ENCODE results near the gene ANKRD44. TPM values are rescaled to one million over a fixed set of nuclear protein-coding genes. Genes with fewer than 3 reads are reported as not detected.

ANKRD44 gene
- total RNA-seq, 1 donor from 2014 or later: 4.0 TPM

GRCh38 chr2:197234671-197235191, 75.8 kb downstream of the ANKRD44 start:
- no peak for TF ChIP-seq CTCF (IDR thresholded peaks at IDR 0.05; ENCODE audit: unreplicated experiment)
- Mint-ChIP-seq H3K27me3 (no peaks in the 10 kb centered on the region), H3K4me3 (ENCODE audit: low read depth) (no peak overlapping the region), H3K36me3 (ENCODE audit: insufficient read depth) (no peaks in the 10 kb centered on the region), H3K4me1 (ENCODE audit: low read depth) (no peaks in the 10 kb centered on the region), H3K27ac (no peak overlapping the region), H3K9me3 (ENCODE audit: low read depth) (no peaks in the 10 kb centered on the region)
- no peak for DNase-seq (ENCODE audit: low spot score, unreplicated experiment)

- TF ChIP-seq CTCF (IDR thresholded peaks at IDR 0.05; ENCODE audit: unreplicated experiment): no peak
- Mint-ChIP-seq H3K27me3 (no peaks in the 10 kb centered on the region), H3K4me3 (ENCODE audit: low read depth) (no peak overlapping the region), H3K36me3 (ENCODE audit: insufficient read depth) (no peaks in the 10 kb centered on the region), H3K27ac (no peak overlapping the region), H3K9me3 (ENCODE audit: low read depth) (no peaks in the 10 kb centered on the region), H3K4me1 (ENCODE audit: low read depth) (no peaks in the 10 kb centered on the region)
- no peak for DNase-seq (ENCODE audit: low spot score, unreplicated experiment)
Measured at GRCh38 chr2:197233473-197233872, 77.1 kb downstream of the ANKRD44 start.

GRCh38 chr2:197232010-197232409, 78.6 kb downstream of the ANKRD44 start:
- Mint-ChIP-seq H3K36me3 (ENCODE audit: insufficient read depth) (no peaks in the 10 kb centered on the region), H3K4me3 (ENCODE audit: low read depth) (no peak overlapping the region), H3K27me3 (no peaks in the 10 kb centered on the region), H3K27ac (no peak overlapping the region), H3K4me1 (ENCODE audit: low read depth) (no peaks in the 10 kb centered on the region), H3K9me3 (ENCODE audit: low read depth) (no peaks in the 10 kb centered on the region)
- TF ChIP-seq CTCF (IDR thresholded peaks at IDR 0.05; ENCODE audit: unreplicated experiment): no peak
- no peak for DNase-seq (ENCODE audit: low spot score, unreplicated experiment)

GRCh38 chr2:197229509-197230443, 80.8 kb downstream of the ANKRD44 start:
- Mint-ChIP-seq H3K4me1 (ENCODE audit: low read depth) (no peaks in the 10 kb centered on the region), H3K27ac (no peak overlapping the region), H3K9me3 (ENCODE audit: low read depth) (no peaks in the 10 kb centered on the region), H3K4me3 (ENCODE audit: low read depth) (no peak overlapping the region), H3K36me3 (ENCODE audit: insufficient read depth) (no peaks in the 10 kb centered on the region), H3K27me3 (no peaks in the 10 kb centered on the region)
- no peak for TF ChIP-seq CTCF (IDR thresholded peaks at IDR 0.05; ENCODE audit: unreplicated experiment)
- no peak for DNase-seq (ENCODE audit: low spot score, unreplicated experiment)

- no peak overlapping the region for H3K4me3 Mint-ChIP-seq (ENCODE audit: low read depth)
- no peaks in the 10 kb centered on the region for H3K9me3 Mint-ChIP-seq (ENCODE audit: low read depth)
- DNase-seq (ENCODE audit: low spot score, unreplicated experiment): no peak
- H3K4me1 Mint-ChIP-seq (ENCODE audit: low read depth): no peaks in the 10 kb centered on the region
- H3K27ac Mint-ChIP-seq: no peak overlapping the region
- no peak for TF ChIP-seq CTCF (IDR thresholded peaks at IDR 0.05; ENCODE audit: unreplicated experiment)
- no peaks in the 10 kb centered on the region for H3K36me3 Mint-ChIP-seq (ENCODE audit: insufficient read depth)
- no peaks in the 10 kb centered on the region for H3K27me3 Mint-ChIP-seq
Measured at GRCh38 chr2:197223451-197223850, 87.1 kb downstream of the ANKRD44 start.
